Measurements from ENCODE around the gene THAP12.

DNA sequence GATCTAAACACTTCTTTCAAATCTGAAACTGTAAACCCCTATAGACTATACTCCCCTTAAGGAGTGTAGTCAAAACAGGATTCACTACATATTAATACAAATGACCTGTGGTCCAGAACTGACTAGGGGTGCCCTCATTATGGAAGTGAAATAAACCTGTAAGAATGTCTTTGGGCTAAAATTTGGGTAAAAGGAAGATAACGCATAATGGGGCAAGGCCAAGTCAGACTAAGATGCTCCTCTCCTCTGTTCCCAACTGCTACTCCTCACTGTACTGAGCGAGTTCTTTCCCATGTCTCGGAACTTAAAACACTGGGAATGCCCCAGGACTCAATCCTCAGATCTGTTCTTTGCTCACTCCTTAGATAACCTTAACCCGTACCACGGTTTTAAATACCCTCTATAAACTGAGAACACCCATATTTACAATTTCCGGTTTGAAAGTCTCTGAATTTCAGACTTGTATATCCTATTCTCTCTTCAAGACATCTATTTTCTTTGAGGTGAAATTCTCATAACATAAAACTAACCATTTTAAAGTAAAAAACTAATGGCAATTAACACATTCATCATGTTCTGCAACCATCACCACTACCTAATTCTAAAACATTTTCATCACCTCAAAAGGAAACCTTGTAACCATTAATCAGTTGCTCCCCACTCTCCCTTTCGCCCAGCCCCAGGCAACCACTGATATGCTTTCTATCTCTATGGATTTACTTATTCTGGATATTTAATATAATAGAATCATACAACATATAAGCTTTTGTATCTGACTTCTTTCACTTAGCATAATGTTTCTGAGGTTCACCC is 4.0 kb downstream of the THAP12 start:
- TF ChIP-seq CTCF (IDR thresholded peaks at IDR 0.05), result no peak
- no peak for TF ChIP-seq POLR2A (IDR thresholded peaks at IDR 0.05)

All from Peyer's patch (tissue), 4 donors.